GM23338 (cell line): ENCODE results near the gene GDF7. TPM values are rescaled to one million over a fixed set of nuclear protein-coding genes. Genes with fewer than 3 reads are reported as not detected.

Experiments used
- POLR2AphosphoS5 ChIP-seq: IDR thresholded peaks from 2 replicates; pipeline ENCODE4 v1.6.1; 2016; ENCODE audit warnings: antibody characterized with exemption, low read depth
- REST ChIP-seq: IDR thresholded peaks from one replicate; pipeline ENCODE4 v1.6.1; 2018; ENCODE audit warnings: antibody characterized with exemption; ENCODE audit not compliant: unreplicated experiment
- ZNF331 ChIP-seq: fragments of 250-450 bp; sonication (Bioruptor Pico); IDR thresholded peaks from 2 replicates; pipeline ENCODE4 v1.5.0; 2020; ENCODE audit warnings: low read depth, mild to moderate bottlenecking, moderate library complexity
- ZNF462 ChIP-seq: fragments of 250-450 bp; sonication (Bioruptor Pico); IDR thresholded peaks from 2 replicates; pipeline ENCODE4 v1.5.0; 2020; ENCODE audit warnings: mild to moderate bottlenecking, moderate library complexity
- polyA plus RNA-seq: library from polyadenylated mRNA; unstranded; fragments of >200 nt; fragmentation: Nextera tagmentation; extraction: Ambion mirVana; gene quantifications from 2 replicates; pipeline ENCODE4 v1.2.1, GENCODE V29; 2016
- total RNA-seq: library from RNA; depleted of rRNA; stranded (reverse); fragments of >200 nt; shearing (Covaris generic); gene quantifications from 2 replicates; pipeline ENCODE4 v1.2.3, GENCODE V29; 2014

The GDF7 gene
- total and polyA plus RNA-seq, 2 experiments from 2014 or later: 0.19 to 0.52 TPM

- TF ChIP-seq ZNF462 (CRISPR knock-in tag): 0 out of 2 replicates have a peak, but pooled peaks have one; percentile 16
- no peak for TF ChIP-seq REST
- TF ChIP-seq ZNF331 (CRISPR knock-in tag): no peak
- no peak for TF ChIP-seq POLR2AphosphoS5
Observed at GRCh38 chr2:20635675-20636584, 31.0 kb upstream of the GDF7 start (continued).
